Hepatocyte (in vitro differentiated cells): ENCODE measurements around the gene GPC3. TPM values are rescaled to one million over a fixed set of nuclear protein-coding genes. Genes with fewer than 3 reads are reported as not detected.

ENCODE experiments used
- DNase-seq: peaks from one replicate; pipeline ENCODE4 v3.0.0-alpha.2; 2016; ENCODE audit warnings: low spot score
- H2AFZ ChIP-seq: fragments of 200-600 bp; sonication (generic); 2 replicates; pipeline ENCODE4 v1.6.0; 2016; ENCODE audit warnings: antibody characterized with exemption, mild to moderate bottlenecking
- H3K27ac ChIP-seq: fragments of 200-600 bp; sonication (generic); 2 replicates; pipeline ENCODE4 v1.5.1; 2016; ENCODE audit warnings: mild to moderate bottlenecking
- H3K27me3 ChIP-seq: fragments of 200-600 bp; sonication (generic); 2 replicates; pipeline ENCODE4 v1.6.1; 2016
- H3K36me3 ChIP-seq: fragments of 200-600 bp; sonication (generic); replicated peaks from 2 replicates; pipeline ENCODE4 v1.5.1; 2016; ENCODE audit warnings: low read depth; ENCODE audit not compliant: insufficient read depth
- H3K4me1 ChIP-seq: fragments of 200-600 bp; sonication (generic); 2 replicates; pipeline ENCODE4 v1.5.1; 2016; ENCODE audit warnings: mild to moderate bottlenecking, moderate library complexity; ENCODE audit not compliant: insufficient read depth
- H3K4me2 ChIP-seq: fragments of 200-600 bp; sonication (generic); 2 replicates; pipeline ENCODE4 v1.6.0; 2016
- H3K4me3 ChIP-seq: fragments of 200-600 bp; sonication (generic); 2 replicates; pipeline ENCODE4 v1.5.1; 2016; ENCODE audit warnings: mild to moderate bottlenecking
- H3K79me2 ChIP-seq: fragments of 200-600 bp; sonication (generic); 2 replicates; pipeline ENCODE4 v1.6.0; 2017; ENCODE audit warnings: mild to moderate bottlenecking
- H3K9me2 ChIP-seq: fragments of 200-600 bp; sonication (generic); replicated peaks from 2 replicates; pipeline ENCODE4 v1.6.0; 2017; ENCODE audit warnings: mild to moderate bottlenecking; ENCODE audit not compliant: insufficient read depth
- H3K9me3 ChIP-seq: fragments of 200-600 bp; sonication (generic); 2 replicates; pipeline ENCODE4 v1.5.1; 2016; ENCODE audit warnings: low read depth, mild to moderate bottlenecking
- H4K20me1 ChIP-seq: fragments of 200-600 bp; sonication (generic); 2 replicates; pipeline ENCODE4 v1.6.0; 2016; ENCODE audit warnings: mild to moderate bottlenecking; ENCODE audit not compliant: insufficient read depth, poor library complexity, severe bottlenecking
- EZH2 ChIP-seq: fragments of 200-600 bp; sonication (generic); IDR thresholded peaks from 2 replicates; pipeline ENCODE4 v1.6.1; 2016; ENCODE audit warnings: antibody characterized with exemption, mild to moderate bottlenecking, borderline replicate concordance
- EZH2phosphoT487 ChIP-seq: fragments of 200-600 bp; sonication (generic); IDR thresholded peaks from one replicate; pipeline ENCODE4 v1.6.1; 2018; ENCODE audit warnings: antibody characterized with exemption, mild to moderate bottlenecking, low read depth, moderate library complexity; ENCODE audit not compliant: unreplicated experiment, severe bottlenecking
- WGBS: methylation state at CpG from one replicate; pipeline ENCODE4 v1.1.6; 2016; ENCODE audit warnings: low lambda C conversion rate; ENCODE audit errors: missing lambda C conversion rate; 5-methylcytosine and 5-hydroxymethylcytosine counted together
- polyA plus RNA-seq: library from polyadenylated mRNA; unstranded; fragments of >200 nt; fragmentation: Nextera tagmentation; extraction: Ambion mirVana; gene quantifications from 2 replicates; pipeline ENCODE4 v1.2.1, GENCODE V29; 2016
- total RNA-seq: library from RNA; depleted of rRNA; stranded (reverse); fragments of >200 nt; gene quantifications from 2 replicates; pipeline ENCODE4 v1.2.3, GENCODE V29; 2014
- TF ChIP-seq, protein P1 (sequence below): fragments of 200-600 bp; sonication (generic); IDR thresholded peaks from 2 replicates; pipeline ENCODE4 v1.5.1; 2016; ENCODE audit warnings: antibody characterized with exemption, mild to moderate bottlenecking; ENCODE audit not compliant: poor library complexity

Gene GPC3
- total and polyA plus RNA-seq, 2 experiments from 2014 or later: 789 to 860 TPM

DNA sequence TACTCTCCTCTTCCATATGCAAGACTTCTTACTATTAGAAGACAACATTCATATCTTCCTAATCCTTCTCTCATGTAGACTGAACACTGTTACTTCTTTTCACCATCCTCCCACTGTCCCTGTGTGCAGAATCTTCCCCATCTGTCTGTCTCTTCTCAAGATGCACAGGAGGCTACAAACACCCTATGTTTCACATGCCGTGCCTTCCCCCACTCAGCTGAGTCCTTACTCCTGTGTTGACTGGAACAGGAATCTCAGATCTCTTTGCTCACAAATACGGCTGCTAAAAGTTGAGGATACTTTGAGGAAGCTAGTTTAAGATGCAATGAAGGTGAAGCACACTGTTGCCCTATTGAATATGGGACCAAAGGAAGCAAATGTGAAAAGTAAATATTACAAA is 401.6 kb downstream of the GPC3 start:
- Histone ChIP-seq H3K4me2 (no peak overlapping the region), H3K27me3 (no peaks in the 10 kb centered on the region), H3K9me3 (no peaks in the 10 kb centered on the region), H3K36me3 (no peaks in the 10 kb centered on the region), H3K4me3 (no peak overlapping the region), H3K9me2 (no peaks in the 10 kb centered on the region), H3K4me1 (no peaks in the 10 kb centered on the region), H2AFZ (no peak overlapping the region), H4K20me1 (no peaks in the 10 kb centered on the region), H3K79me2 (no peaks in the 10 kb centered on the region), H3K27ac (no peak overlapping the region)
- 73% methylated on average over 2 of the region's 2 CpGs for WGBS
- TF ChIP-seq, protein P1, sequence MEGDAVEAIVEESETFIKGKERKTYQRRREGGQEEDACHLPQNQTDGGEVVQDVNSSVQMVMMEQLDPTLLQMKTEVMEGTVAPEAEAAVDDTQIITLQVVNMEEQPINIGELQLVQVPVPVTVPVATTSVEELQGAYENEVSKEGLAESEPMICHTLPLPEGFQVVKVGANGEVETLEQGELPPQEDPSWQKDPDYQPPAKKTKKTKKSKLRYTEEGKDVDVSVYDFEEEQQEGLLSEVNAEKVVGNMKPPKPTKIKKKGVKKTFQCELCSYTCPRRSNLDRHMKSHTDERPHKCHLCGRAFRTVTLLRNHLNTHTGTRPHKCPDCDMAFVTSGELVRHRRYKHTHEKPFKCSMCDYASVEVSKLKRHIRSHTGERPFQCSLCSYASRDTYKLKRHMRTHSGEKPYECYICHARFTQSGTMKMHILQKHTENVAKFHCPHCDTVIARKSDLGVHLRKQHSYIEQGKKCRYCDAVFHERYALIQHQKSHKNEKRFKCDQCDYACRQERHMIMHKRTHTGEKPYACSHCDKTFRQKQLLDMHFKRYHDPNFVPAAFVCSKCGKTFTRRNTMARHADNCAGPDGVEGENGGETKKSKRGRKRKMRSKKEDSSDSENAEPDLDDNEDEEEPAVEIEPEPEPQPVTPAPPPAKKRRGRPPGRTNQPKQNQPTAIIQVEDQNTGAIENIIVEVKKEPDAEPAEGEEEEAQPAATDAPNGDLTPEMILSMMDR: no peak
- TF ChIP-seq EZH2: no peak
- no peak for TF ChIP-seq EZH2phosphoT487
- no peak for DNase-seq

- TF ChIP-seq EZH2phosphoT487: no peak
- TF ChIP-seq, protein P1: no peak
- TF ChIP-seq EZH2: no peak
- Histone ChIP-seq H3K4me2 (no peak overlapping the region), H3K79me2 (no peaks in the 10 kb centered on the region), H4K20me1 (no peaks in the 10 kb centered on the region), H3K9me2 (no peaks in the 10 kb centered on the region), H3K27ac (no peak overlapping the region), H3K9me3 (no peaks in the 10 kb centered on the region), H3K36me3 (no peaks in the 10 kb centered on the region), H3K27me3 (no peaks in the 10 kb centered on the region), H3K4me1 (no peaks in the 10 kb centered on the region), H2AFZ (no peak overlapping the region), H3K4me3 (no peak overlapping the region)
- 35% methylated on average over 3 of the region's 3 CpGs for WGBS
- DNase-seq: no peak
Measured at GRCh38 chrX:133580625-133581024, 404.8 kb downstream of the GPC3 start.

- Histone ChIP-seq H3K4me3 (no peak overlapping the region), H3K27me3 (no peaks in the 10 kb centered on the region), H3K4me1 (no peaks in the 10 kb centered on the region), H3K4me2 (no peak overlapping the region), H3K9me3 (no peaks in the 10 kb centered on the region), H3K79me2 (no peaks in the 10 kb centered on the region), H3K36me3 (no peaks in the 10 kb centered on the region), H4K20me1 (no peaks in the 10 kb centered on the region), H3K9me2 (no peaks in the 10 kb centered on the region), H3K27ac (no peak overlapping the region), H2AFZ (no peak overlapping the region)
- no peak for DNase-seq
- TF ChIP-seq EZH2phosphoT487 (no peak), EZH2 (no peak)
- TF ChIP-seq, protein P1: no peak
- WGBS: 88% methylated on average over 6 of the region's 6 CpGs
Measured at GRCh38 chrX:133579631-133580030, 405.8 kb downstream of the GPC3 start.

DNA sequence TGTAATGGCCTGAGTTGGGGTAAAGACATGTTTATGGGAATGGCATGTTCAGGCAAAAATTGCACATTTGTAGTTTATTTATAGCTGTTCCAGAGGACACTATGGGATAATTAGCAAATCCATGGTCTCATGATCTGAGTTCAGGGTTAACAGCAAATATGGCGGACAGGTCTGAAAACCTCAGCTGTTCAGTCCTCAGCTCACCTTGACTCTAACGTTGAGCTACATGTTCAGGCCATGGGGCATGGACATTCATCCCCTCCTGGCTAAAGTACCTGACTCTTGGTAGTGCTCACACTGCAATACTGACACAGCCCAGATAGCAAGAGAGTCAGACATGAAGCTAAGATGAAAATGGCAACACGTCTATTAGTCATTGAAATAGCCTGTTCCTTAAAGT is 408.5 kb downstream of the GPC3 start:
- TF ChIP-seq EZH2 (no peak), EZH2phosphoT487 (no peak)
- TF ChIP-seq, protein P1: no peak
- no peak overlapping the region for H3K4me2 ChIP-seq
- no peaks in the 10 kb centered on the region for H3K36me3 ChIP-seq
- H4K20me1 ChIP-seq: no peaks in the 10 kb centered on the region
- no peaks in the 10 kb centered on the region for H3K4me1 ChIP-seq
- H3K4me3 ChIP-seq: no peak overlapping the region
- peaks cover 7% of the 10 kb centered on the region for H3K9me3 ChIP-seq
- H3K27me3 ChIP-seq: no peaks in the 10 kb centered on the region
- H3K27ac ChIP-seq: no peak overlapping the region
- H3K79me2 ChIP-seq: no peaks in the 10 kb centered on the region
- H3K9me2 ChIP-seq: no peaks in the 10 kb centered on the region
- DNase-seq: no peak
- no peak overlapping the region for H2AFZ ChIP-seq
- WGBS: 82% methylated on average over 3 of the region's 3 CpGs
